Stimulated activated CD8-positive, alpha-beta memory T cell treated with anti-CD3 and anti-CD28 coated beads, Interleukin-15, amount 100 ng/mL, for 1 hour (primary cell): ENCODE results near the gene PALLD.

ENCODE experiments used
- DNase-seq: peaks from one replicate; pipeline ENCODE4 v3.0.0-alpha.2; 2020; ENCODE audit warnings: low read depth

The PALLD gene

GRCh38 chr4:168877511-168878491, 380.9 kb downstream of the PALLD start:
- DNase-seq = no peak

GRCh38 chr4:168878623-168879022, 381.8 kb downstream of the PALLD start:
- DNase-seq = no peak

GRCh38 chr4:168879188-168879587, 382.3 kb downstream of the PALLD start:
- DNase-seq = no peak

- DNase-seq = no peak
Observed at GRCh38 chr4:168880072-168880675, 383.3 kb downstream of the PALLD start.

GRCh38 chr4:168880811-168881595, 384.2 kb downstream of the PALLD start:
- DNase-seq = no peak

- no peak for DNase-seq
Observed at GRCh38 chr4:168881781-168882420, 385.0 kb downstream of the PALLD start.

GRCh38 chr4:168882650-168883233, 385.9 kb downstream of the PALLD start:
- DNase-seq = no peak

GRCh38 chr4:168883513-168883912, 386.7 kb downstream of the PALLD start:
- DNase-seq = no peak

- DNase-seq = no peak
Observed at GRCh38 chr4:168884251-168885124, 387.6 kb downstream of the PALLD start.

- no peak for DNase-seq
Observed at GRCh38 chr4:168885400-168885799, 388.5 kb downstream of the PALLD start.

GRCh38 chr4:168886351-168886750, 389.5 kb downstream of the PALLD start:
- no peak for DNase-seq

GRCh38 chr4:168887809-168888208, 391.0 kb downstream of the PALLD start:
- DNase-seq = no peak

- no peak for DNase-seq
Observed at GRCh38 chr4:168888715-168889215, 391.9 kb downstream of the PALLD start.

- no peak for DNase-seq
Observed at GRCh38 chr4:168891086-168891485, 394.2 kb downstream of the PALLD start.

GRCh38 chr4:168891688-168892087, 394.8 kb downstream of the PALLD start:
- no peak for DNase-seq

- DNase-seq = no peak
Observed at GRCh38 chr4:168892475-168892874, 395.6 kb downstream of the PALLD start.

- DNase-seq = no peak
Observed at GRCh38 chr4:168893205-168893604, 396.4 kb downstream of the PALLD start.

GRCh38 chr4:168893807-168894206, 397.0 kb downstream of the PALLD start:
- DNase-seq = no peak

GRCh38 chr4:168900080-168900479, 403.2 kb downstream of the PALLD start:
- DNase-seq = no peak

- DNase-seq = no peak
Observed at GRCh38 chr4:168907119-168907698, 410.4 kb downstream of the PALLD start.
